Measurements from ENCODE around the gene TNS3.
A peak's percentile ranks its signal among the peaks of the same experiment; 100 is the strongest.
"Not testable (repeated sequence)": the region's sequence is repeated elsewhere in the genome, so short reads cannot be mapped to it uniquely, and the experiment has no call there.

TNS3 gene

DNA sequence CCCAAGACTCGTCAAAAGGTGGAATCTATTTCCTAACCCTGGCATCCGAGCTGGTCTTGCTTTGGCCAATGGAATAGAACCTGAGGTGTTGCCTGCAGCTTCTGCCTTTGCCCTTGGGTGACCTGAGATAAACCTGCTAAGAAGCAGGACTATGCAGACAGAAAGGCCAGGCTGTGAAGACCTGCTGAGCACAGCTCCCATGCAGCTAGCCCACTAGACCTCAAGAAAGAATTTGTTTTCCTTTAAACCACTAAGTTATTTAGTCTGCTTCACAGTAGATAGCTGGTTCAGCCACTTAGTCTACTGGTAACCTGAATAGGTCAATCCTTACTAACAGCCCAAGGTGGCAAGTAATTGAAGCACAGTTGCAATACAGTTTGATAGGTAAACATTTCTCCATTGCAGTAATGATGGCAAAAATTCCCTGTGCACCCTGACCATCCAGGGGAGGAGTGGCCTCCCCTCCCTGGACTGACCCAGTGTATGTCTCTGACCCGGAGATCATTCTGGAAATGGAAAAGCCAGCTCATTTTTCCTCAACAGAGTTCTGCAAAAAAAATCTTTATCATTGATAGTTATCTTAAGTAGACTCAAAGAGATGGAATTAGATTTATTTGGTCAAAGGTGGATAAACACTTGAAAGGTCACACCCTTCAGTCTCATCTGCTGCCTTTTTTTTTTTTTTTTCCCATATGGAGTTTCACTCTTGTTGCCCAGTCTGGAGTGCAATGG, 20.0 kb downstream of the TNS3 start:
- DNase-seq (ENCODE audit: low spot score) = no peak

DNA sequence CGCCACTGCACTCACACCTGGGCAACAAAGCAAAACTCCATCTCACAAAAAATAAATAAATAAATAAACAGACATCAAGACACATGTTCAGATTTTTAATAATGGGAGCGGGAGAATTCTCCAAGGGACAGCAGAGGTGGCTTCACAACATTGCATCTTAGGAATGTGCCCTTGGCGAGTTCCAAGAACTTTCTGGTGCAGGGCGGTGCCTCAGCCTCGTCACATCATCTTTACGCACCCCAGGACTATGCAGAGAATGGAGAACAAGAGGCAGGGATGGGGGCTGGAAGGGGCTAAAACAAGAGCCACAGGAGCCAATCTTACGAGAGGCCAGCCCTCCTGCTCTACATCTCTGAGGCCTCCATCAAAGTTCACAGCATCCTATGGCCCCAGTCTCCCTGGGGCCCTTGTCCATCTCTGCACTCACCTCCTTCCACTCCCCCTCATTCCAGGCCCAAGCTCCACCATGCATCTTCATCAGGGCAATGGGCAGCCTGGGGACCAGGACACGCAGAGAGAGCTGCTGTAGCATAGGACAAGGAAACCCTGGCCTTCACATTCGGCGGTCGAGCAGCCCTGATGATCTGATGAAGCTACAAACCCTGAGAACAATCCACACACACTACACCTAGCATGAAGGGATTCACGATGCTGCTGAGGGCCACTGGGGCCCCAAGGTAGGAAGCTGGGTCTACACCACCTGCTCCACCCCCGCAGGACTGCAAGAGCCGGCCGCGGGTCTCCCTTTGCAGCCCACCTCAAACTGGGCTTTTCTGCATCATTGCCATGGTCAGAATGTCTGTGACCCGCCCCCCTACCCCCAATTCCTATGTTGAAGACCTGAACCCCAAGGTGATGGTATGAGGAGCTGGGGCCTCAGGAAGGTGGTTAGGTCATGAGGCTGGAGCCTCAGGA, 22.3 kb downstream of the TNS3 start:
- DNase-seq (ENCODE audit: low spot score) = no peak

DNA sequence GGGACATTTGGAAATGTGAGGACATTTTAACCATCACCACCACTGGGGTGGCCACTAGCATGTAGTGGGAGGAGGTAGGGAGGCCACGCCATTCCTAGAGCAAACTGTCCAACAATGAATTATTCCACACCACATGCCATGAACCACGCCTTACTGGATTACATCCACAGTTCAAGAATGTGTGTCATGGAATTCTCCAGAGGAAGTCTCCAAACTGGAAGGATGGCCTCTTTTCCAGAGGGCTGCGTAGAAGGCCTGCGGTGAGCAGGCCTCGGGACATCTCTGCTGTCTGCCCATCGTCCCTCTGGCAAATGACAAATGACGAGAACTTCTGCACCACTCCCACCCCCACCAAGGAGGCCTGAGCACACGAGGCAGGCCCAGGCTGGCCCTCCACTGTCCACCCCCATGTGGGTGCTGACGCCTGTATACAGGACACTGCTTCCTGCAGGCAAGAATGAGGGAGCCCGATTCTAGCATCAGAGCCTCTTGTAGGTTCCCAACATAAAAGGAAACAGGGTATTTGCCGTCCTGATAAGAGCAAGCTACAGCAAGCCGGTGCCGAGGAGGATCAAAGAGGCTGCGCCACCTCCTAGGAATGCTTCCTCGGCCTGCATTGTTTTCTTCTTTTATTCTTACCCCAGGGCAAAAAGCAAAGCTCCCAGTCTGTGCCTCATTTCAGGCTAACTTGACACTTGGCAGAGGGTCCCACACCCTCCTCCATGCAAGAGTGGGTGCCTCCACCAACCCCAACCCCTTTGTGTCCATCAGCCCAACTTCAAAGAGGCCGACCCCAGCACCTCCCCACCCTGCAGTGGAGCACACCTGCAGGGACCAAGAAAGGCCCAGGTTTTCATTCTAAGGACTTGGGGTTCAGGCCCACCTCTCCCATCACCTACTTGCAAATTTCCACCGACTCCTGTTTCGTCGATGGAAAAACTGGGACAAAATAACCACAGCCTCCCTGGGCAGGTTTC, 23.9 kb downstream of the TNS3 start:
- no peak for DNase-seq (ENCODE audit: low spot score)

DNA sequence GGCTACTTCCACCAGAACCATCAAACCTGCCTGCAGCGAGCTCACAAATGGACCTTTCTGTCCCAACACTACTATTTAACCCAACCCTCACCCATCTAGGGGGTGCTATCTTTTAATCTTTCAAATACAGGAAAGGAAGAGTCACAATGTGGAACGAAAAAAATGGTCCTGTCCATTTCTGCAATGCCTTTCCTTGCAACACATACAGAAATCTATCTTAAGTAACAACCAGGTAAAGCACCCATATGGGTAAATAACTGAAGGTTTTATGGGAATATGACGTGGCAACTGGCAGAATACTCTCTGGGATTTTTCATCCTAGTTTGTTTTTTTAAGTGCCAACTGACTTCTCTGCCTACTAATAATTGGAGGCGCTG, 24.6 kb downstream of the TNS3 start:
- DNase-seq (ENCODE audit: low spot score) = no peak

DNA sequence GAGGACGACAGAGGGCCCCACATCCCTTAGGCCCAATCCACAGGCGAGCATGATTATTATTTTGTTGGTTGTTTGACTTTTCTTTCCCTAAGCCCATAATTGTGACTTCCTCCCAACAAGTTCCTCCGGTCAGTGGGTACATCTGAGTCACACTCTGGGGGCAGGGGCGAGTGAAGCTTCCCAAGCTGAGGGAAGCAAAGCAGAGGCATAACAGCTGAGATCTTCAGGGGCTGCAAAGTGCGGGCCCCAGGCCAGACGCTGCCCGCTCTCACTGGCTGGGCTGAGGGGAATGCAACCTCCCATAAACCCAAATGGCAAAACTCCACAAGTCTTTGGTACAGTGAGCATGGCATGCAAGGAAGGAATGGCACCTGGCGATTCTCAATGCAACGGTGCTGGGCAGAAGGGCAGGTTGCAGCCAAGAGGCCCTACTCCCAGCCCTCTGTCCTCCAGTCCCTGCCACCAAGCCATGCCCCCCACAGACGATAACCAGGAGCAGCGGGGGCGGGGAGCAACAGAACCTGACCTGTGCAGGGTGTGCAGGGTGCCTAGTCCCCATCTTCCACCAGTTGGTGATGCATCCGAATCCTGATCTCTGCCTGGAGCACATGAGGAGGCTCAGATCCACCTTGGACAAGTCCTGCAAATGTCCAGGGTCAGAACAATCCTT, 25.3 kb downstream of the TNS3 start:
- no peak for DNase-seq (ENCODE audit: low spot score)

DNA sequence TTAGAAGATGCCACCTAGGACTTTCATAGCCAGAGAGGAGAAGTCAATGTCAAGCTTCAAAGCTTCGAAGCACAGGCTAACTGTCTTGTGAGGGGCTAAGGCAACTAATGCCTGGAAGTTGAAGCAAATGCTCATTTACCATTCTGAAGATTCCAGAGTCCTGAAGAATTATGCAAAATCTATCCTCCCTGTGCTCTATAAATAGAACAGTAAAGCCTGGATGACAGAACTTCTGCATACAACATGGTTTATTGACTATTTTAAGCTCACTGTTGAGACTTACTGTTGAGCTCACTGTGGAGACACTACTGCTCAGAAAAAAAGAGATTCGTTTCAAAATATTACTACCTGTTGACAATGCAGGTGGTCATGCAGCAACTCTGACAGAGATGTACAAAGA, 28.6 kb downstream of the TNS3 start:
- no peak for DNase-seq (ENCODE audit: low spot score)

DNA sequence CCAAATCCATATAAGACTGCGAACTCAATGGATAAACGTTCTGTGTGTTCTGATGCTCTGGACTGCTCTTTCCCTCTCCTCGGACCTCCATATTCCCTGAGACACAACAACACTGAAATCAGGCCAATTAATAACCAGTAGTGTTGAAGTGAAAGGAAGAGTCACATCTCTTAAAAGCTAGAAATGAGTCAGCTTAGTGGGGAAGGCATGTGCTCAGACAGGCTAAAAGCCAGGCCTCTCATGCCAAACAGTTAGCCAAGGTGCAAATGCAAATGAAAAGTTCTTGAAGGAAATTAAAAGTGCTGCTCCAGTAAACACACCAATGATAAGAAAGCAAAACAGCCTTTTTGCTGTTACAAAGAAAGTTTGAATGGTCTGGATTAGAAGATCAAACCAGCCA, 29.3 kb downstream of the TNS3 start:
- no peak for DNase-seq (ENCODE audit: low spot score)

DNA sequence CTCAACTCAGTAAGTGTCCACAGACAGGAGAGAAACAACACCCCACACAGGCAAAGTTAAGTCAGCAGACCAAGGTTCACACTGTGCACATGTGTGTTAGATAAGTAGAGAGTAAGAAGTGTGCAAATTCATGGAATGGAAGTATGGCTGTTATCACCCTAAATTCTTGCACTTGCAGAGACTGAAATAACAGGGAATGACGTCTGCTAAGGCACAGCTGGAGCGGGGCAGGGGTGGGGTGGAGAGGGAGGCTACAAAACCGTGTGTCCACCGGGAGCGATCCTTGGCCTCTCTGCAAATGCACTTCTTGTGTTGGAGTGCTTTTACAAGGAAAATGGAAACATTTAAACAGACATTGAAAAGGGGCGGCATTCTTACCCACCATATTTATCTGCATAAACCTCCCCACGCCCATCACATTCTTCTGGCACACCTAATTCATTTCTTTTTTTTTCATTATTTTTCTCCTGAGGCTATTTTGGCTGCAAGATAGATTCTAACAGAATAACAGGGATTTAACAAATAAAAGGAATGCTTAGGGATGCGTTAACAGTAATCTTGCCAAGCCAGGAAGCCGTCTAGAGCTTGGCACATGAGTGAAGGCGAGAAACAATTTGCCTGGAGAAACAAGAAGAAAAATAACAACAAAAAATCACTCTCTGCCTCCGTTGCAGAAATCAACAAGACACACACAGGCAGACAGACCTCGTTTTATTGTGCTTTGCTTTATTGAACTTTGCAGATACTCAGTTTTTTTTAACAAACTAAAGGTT, 30.1 kb downstream of the TNS3 start:
- no peak for DNase-seq (ENCODE audit: low spot score)

DNA sequence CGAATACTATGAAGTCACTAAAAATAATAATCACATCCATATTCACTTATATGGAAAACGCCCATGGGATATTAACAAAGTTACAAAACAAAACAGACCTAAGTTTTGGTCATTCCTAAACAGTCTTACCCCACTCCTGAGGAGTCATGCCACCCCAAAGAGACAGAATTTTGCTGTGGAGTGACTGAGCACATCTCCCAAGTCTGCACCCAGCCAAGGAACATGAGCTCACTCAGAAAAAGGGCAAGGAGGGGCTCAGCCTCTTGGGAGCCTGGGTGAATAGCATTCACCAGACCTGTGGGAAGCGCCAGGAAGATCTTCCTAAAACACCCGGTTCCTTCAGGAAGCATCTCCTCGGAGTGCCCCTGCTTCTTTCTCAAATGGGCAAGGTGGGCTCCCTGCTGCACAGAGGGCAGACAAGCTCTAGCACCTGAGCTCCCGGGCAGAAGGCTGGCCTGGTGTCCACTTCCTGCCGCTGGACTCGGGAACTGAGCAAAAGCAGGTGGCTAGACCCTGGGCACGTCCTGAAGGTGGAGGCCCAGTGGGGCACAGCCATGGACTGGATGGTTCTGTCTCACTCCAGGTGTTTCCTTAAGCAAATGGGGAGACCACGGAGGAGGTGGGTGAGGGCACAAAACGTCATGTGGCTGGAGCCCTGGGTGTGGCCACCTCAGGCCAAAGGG, 31.0 kb downstream of the TNS3 start:
- DNase-seq (ENCODE audit: low spot score) = no peak

DNA sequence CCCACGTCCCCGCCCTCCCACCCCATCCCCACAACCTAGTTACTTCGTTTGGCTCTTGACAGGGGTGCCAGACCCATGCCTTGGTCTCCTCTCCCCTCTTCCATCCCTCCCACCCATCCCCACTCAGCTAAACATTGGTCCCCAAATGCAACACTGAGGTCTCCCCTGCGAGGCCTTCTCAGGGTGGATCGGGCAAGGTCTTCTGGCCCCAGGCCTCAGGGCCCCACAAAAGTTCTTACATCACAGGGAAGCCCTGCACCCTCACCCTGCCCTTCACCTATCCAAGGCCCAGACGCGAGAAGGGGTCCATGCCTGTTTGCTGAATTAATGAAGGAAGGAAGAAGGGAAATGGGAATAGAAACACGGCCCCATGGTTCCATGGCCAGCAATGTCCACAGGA, 32.0 kb downstream of the TNS3 start:
- DNase-seq (ENCODE audit: low spot score) = no peak

DNA sequence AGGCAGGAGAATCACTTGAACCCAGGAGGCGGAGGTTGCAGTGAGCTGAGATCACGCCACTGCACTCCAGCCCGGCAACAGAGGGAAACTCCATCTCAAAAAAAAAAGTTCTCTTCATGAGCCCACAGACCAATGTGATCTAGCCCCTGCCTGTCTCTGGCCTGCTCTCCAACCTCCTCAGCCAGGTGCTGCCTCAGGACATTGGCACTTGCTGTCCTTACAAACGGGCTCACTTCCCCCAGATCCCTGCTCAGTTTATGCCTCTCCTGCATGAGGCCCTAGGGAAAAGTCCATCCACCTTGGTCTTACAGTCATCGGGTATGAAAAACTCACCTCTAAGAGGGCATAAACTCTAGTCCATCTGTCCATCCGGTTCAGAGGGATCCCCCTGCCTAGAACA, 32.5 kb downstream of the TNS3 start:
- no peak for DNase-seq (ENCODE audit: low spot score)

DNA sequence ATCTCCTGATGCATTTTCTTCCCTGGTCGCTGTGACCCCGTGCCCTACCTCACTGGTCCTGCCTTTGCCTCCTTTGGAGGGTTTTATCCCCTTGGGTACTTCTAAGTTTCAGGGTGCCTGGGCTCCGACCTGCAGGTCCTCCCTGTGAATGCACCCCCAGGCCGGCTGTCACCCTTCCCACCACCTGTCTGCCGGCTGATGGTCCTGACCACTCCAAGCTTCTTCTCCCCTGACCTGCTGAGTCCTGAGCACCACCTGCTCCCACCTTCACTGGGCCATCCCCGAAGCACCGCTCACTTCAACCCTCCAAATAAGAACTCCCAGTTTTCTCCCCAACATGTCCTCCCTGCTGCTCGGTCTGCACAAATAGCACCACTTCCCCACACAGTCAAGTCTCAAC, 33.4 kb downstream of the TNS3 start:
- no peak for DNase-seq (ENCODE audit: low spot score)

DNA sequence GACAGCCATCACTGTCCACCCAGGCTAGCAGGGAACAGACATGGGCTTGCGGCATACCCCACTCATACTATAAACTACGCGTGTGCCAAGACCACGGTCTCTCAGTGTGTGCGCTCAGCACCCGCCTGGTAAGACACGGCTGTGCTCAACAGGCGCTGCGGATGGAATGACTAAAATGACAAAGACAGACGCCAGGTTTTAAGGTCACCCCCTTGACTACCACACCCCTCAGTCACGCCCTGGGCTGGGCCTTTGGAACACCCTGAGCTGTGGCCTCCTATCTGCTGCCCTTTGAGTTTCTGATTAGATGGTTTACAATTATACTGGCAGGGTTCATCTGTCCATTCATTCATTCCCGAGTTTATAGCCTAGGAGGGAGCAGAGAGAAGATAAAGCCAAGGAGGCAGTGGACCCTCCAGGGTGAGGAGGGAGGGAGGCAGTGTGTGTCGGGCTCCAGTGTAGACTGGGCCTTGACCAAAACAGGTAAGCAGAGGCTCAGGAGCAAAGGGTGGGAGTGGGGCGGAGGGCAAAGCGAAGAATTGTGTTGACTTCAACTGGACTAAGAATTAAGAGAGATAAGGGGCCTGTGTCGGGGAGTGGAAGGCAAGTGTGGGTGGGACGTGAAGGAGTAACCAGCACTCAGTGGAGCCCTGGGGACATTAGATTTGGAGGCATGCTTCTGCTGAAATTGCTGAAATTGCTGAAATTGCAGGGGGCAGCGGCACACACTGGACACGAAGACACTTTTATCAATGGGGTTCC, 35.0 kb downstream of the TNS3 start:
- DNase-seq (ENCODE audit: low spot score) = no peak

DNA sequence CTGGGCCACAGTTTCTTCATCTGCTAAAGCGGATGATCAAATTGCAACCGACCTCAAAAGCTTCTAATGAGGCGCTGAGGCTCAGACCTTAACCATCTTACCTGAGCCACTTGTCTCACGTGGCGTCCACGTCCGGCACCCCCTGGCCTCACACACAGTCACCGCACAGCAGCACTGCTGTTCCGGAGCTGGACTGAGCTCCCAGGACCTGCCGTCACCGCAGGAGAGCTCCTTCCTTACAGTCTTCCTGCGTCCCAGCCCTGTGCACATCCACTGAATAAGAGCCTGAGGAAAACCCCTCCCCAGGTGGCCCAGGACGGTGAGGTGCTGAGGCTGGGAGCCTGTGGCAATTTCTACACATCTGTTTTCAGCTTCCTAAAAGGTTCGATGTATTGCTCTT, 35.7 kb downstream of the TNS3 start:
- DNase-seq (ENCODE audit: low spot score) = no peak

DNA sequence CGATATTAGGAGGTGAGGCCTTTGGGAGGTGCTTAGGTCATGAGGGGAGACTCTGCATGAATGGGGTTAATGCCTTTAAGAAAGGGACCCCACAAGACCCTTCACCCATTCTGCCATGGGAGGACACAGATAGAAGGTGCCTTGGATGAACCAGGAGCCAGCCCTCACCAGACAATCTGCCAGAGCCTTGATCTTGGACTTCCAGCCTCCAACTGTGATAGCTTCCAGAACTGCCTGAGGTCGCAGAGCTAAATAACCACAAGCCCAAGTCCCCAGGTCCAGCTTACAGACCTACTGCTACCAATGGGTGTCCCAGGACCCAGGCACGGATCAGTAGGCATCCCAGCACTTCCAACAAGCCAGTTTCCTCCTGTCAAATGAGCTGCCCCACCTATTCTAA, 37.5 kb downstream of the TNS3 start:
- no peak for DNase-seq (ENCODE audit: low spot score)

DNA sequence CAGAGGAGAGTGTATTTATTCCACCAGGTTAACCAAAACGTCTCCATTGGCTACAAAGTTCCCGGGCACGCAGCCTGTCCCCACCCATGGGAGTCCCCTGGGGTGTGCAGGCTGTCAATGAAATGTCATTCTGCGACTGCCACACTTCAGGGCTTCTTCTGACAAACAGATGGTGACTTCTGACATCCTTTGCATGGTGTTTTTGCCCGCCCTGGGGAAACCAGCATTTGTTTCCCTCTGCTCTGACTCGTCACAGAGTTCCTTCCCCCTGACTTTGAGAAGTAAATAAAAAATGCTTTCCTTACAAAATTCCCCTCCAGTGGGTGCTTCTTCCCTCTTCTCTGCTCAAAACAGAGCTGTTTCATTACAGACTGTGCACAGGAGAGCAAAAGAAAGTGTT, 38.2 kb downstream of the TNS3 start:
- DNase-seq (ENCODE audit: low spot score) = peak; percentile 52

DNA sequence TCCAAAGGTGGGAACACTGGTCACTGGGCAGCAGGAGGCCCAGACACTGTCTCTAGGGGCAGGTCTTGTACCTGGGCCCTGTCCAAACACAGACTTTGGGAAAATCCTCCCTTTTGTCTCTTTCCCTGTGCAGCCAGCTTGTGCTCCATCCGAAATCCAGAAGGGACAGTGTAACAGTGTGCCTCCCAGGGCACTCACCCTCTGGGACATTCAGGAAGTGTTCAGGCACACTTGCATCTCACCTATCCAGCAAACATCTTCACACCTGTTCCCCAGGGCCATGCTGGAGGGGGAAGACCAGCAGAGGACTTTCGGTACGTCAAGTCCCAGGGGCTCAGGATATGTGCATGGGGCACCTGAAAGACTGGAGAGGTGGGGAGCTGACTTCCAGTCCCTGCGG, 38.9 kb downstream of the TNS3 start:
- DNase-seq (ENCODE audit: low spot score) = no peak

DNA sequence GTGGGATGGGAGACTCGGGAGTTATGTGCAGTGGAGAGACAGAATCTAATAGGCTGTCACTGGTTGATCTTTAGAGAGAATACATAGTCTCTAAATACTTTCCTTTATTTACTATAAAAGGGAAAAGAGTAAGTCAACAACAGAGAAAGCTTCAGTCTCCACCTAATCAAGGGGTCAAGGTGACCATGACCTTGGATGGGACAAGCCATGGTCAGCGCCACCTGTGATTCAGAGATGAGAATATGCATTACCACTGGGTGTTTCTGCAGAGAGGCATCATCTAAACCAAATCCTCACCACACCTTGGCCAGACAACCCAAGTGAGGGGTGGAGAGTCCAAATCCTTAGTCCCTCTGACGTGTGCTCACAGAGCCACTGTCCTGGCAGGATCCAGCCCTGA, 39.9 kb downstream of the TNS3 start:
- no peak for DNase-seq (ENCODE audit: low spot score)

DNA sequence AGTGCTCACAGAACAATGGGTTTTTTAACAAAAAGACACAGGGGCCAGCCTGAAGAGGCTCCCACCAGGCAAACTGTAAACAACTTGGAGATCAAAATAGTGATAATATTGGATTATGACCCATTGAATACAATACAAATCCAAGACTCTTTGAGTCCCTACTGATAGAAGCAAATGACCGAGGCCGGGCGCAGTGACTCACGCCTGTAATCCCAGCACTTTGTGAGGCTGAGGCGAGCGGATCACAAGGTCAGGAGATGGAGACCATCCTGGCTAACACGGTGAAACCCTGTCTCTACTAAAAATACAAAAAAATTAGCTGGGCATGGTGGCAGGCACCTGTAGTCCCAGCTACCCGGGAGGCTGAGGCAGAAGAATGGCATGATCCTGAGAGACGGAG, 40.4 kb downstream of the TNS3 start:
- DNase-seq (ENCODE audit: low spot score) = not testable (repeated sequence)

All from NAMALWA (cell line).